NOMO-1 (cell line): Measurements from ENCODE around the gene ELL.
"Not testable (repeated sequence)": the region's sequence is repeated elsewhere in the genome, so short reads cannot be mapped to it uniquely, and the experiment has no call there.

Experiments
- DNase-seq, 2 experiments: peaks; one replicate each; lab custom pipeline; 2025; ENCODE audit not compliant: unreplicated experiment in 2 of 2; lab: John Stamatoyannopoulos, UW

Gene ELL

GRCh38 chr19:18532168-18532890 lies 10.5 kb upstream of the ELL start:
- no peak for DNase-seq

- DNase-seq, result no peak
Observed at GRCh38 chr19:18531485-18531884, 9.6 kb upstream of the ELL start.

- no peak for DNase-seq
Observed at GRCh38 chr19:18529782-18530181, 7.9 kb upstream of the ELL start.

GRCh38 chr19:18526316-18526715 lies 4.4 kb upstream of the ELL start:
- no peak for DNase-seq

- no peak for DNase-seq
Observed at GRCh38 chr19:18523841-18524240, 2.0 kb upstream of the ELL start.

GRCh38 chr19:18522862-18523440 lies 1.1 kb upstream of the ELL start:
- not testable (repeated sequence) for DNase-seq

- DNase-seq, result peak; percentile 99 to 100
Observed at GRCh38 chr19:18522124-18522861, 423 bp upstream of the ELL start.

GRCh38 chr19:18520848-18521691 lies 800 bp downstream of the ELL start:
- DNase-seq, result peak in 1 of 2 experiments; percentile 17

- DNase-seq, result peak; percentile 49 to 55
Observed at GRCh38 chr19:18519962-18520847, 1.7 kb downstream of the ELL start.

- no peak for DNase-seq
Observed at GRCh38 chr19:18518639-18519038, 3.2 kb downstream of the ELL start.

- DNase-seq, result no peak
Observed at GRCh38 chr19:18517606-18518005, 4.3 kb downstream of the ELL start.

- no peak for DNase-seq
Observed at GRCh38 chr19:18515959-18516358, 5.9 kb downstream of the ELL start.

GRCh38 chr19:18514800-18515682 lies 6.8 kb downstream of the ELL start:
- DNase-seq, result peak; percentile 45 to 80

GRCh38 chr19:18513868-18514267 lies 8.0 kb downstream of the ELL start:
- no peak for DNase-seq

GRCh38 chr19:18510216-18510615 lies 11.7 kb downstream of the ELL start:
- DNase-seq, result no peak

- no peak for DNase-seq
Observed at GRCh38 chr19:18508585-18508984, 13.3 kb downstream of the ELL start.

- no peak for DNase-seq
Observed at GRCh38 chr19:18507727-18508440, 14.0 kb downstream of the ELL start.

- no peak for DNase-seq
Observed at GRCh38 chr19:18507021-18507726, 14.7 kb downstream of the ELL start.
